Measurements from ENCODE around the gene AIFM3. TPM values are rescaled to one million over a fixed set of nuclear protein-coding genes. Genes with fewer than 3 reads are reported as not detected.
A peak's percentile ranks its signal among the peaks of the same experiment; 100 is the strongest.

Gene AIFM3
- total and polyA plus RNA-seq, 2 experiments from 2014 or later, result 0.65 TPM; not detected in 1

- peak; percentile 98 for DNase-seq
- Histone ChIP-seq H3K4me3 (peak overlapping the region; percentile 70), H3K79me2 (ENCODE audit: insufficient read depth) (no peaks in the 10 kb centered on the region), H3K27me3 (replicated peaks; ENCODE audit: insufficient read depth) (no peaks in the 10 kb centered on the region), H4K20me1 (ENCODE audit: insufficient read depth) (no peaks in the 10 kb centered on the region), H3K4me2 (ENCODE audit: unreplicated experiment) (peak overlapping the region; percentile 79), H3K9me2 (ENCODE audit: insufficient read depth) (no peaks in the 10 kb centered on the region), H3K27ac (peak overlapping the region; percentile 80), H3K9me3 (ENCODE audit: low read depth) (no peaks in the 10 kb centered on the region), H2AFZ (peak overlapping the region; percentile 80), H3F3A (ENCODE audit: insufficient read depth) (no peaks in the 10 kb centered on the region), H3K36me3 (ENCODE audit: low read depth) (no peaks in the 10 kb centered on the region), H3K4me1 (ENCODE audit: insufficient read depth) (peaks cover 19% of the 10 kb centered on the region), H3K9ac (peak overlapping the region; percentile 83)
- WGBS, 2 experiments (ENCODE audit: low coverage in 1 of 2, low lambda C conversion rate in 2 of 2, missing lambda C conversion rate in 2 of 2), result 1 to 2% methylated on average over 30 to 40 of the region's 40 CpGs
- no peak for TF ChIP-seq EZH2 (IDR thresholded peaks at IDR 0.05; ENCODE audit: insufficient read depth, poor library complexity, severe bottlenecking)
- TF ChIP-seq EZH2phosphoT487 (IDR thresholded peaks at IDR 0.05; ENCODE audit: insufficient read depth, low read depth), result no peak
- in situ Hi-C loops (cut with MboI), result no loop called here
Observed at GRCh38 chr22:21014202-21014725, 47.2 kb downstream of the AIFM3 start.

DNA sequence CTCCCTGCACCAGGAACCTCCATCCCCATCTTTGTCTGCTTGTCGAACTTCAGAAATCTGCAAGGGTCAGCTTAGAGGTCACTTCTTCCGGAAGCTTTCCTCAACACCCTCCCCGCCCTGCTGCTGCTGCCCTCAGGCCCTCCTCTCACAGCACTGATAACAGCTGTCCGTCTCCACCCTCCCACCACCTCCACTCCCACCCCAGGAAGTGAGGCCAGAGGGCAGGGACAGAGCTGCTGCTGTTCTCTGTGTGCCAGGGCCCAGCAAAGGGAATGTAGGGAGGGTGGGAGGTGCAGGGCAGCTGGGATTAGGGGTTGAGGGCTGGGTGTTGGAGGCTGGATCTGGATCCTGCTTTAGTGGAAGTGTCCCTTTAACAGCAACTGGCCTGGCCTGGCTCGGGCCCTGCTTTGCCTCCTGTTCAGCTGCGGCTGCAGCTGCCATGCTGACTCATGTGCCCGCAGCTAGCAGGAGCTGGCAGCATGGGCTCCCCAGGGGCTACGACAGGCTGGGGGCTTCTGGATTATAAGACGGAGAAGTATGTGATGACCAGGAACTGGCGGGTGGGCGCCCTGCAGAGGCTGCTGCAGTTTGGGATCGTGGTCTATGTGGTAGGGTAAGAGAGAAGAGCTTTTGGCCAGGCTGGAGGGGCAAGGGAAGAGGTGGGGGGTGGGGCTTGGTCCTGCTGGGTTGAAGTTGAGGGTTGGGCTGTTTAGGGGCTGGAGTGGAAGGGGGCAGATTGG, 47.8 kb downstream of the AIFM3 start, which contains the start of gene P2RX6:
P2RX6 (plus strand) TSS at position 440 of the 740 bp plus-strand sequence; CDS start at position 450, 10 bp downstream.
- H3K4me2 ChIP-seq (ENCODE audit: unreplicated experiment), result peak within 1 kb of the TSS; percentile 79
- peak within 1 kb of the TSS; percentile 80 for H2AFZ ChIP-seq
- peaks cover 19% of the 10 kb centered on the region for H3K4me1 ChIP-seq (ENCODE audit: insufficient read depth)
- H3K9ac ChIP-seq, result peak within 1 kb of the TSS; percentile 83
- no peaks in the 10 kb centered on the region for H3F3A ChIP-seq (ENCODE audit: insufficient read depth)
- no peaks in the 10 kb centered on the region for H3K79me2 ChIP-seq (ENCODE audit: insufficient read depth)
- H3K9me3 ChIP-seq (ENCODE audit: low read depth), result no peaks in the 10 kb centered on the region
- H3K36me3 ChIP-seq (ENCODE audit: low read depth), result no peaks in the 10 kb centered on the region
- 8 to 12% methylated on average over 9 to 12 of the region's 12 CpGs for WGBS, 2 experiments (ENCODE audit: low coverage in 1 of 2, low lambda C conversion rate in 2 of 2, missing lambda C conversion rate in 2 of 2)
- H3K27ac ChIP-seq, result peak within 1 kb of the TSS; percentile 80
- H3K4me3 ChIP-seq, result peak within 1 kb of the TSS; percentile 70
- DNase-seq, result peak; percentile 75
- in situ Hi-C loops (cut with MboI), result no loop called here
- H3K9me2 ChIP-seq (ENCODE audit: insufficient read depth), result no peaks in the 10 kb centered on the region
- TF ChIP-seq EZH2phosphoT487 (IDR thresholded peaks at IDR 0.05; ENCODE audit: insufficient read depth, low read depth) (no peak), EZH2 (IDR thresholded peaks at IDR 0.05; ENCODE audit: insufficient read depth, poor library complexity, severe bottlenecking) (no peak)
- H3K27me3 ChIP-seq (replicated peaks; ENCODE audit: insufficient read depth), result no peaks in the 10 kb centered on the region
- no peaks in the 10 kb centered on the region for H4K20me1 ChIP-seq (ENCODE audit: insufficient read depth)

DNA sequence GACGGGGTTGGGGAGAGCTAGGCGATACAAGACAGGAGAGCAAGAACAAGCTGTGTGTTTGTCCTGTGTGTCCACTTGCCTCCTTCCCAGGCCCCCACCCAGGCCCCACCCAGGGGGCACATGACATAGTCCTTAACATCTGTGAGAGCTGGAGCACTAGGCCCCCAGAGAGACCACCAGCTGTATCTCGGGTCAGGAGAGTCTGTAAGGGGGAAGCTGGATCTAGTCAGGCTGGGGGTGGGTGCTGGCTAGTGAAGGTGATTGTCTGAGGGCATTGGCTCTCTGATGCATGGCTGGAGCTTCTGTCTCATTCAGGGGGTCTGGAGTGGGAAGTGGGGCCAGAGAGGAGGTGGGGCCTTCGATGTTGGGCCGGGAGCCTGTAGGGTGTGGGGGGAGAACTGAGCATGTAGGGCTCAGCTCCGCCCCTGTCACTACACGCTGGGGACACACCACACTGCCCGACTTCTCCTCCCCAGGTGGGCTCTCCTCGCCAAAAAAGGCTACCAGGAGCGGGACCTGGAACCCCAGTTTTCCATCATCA, 48.5 kb downstream of the AIFM3 start:
- peak overlapping the region; percentile 83 for H3K9ac ChIP-seq

DNA sequence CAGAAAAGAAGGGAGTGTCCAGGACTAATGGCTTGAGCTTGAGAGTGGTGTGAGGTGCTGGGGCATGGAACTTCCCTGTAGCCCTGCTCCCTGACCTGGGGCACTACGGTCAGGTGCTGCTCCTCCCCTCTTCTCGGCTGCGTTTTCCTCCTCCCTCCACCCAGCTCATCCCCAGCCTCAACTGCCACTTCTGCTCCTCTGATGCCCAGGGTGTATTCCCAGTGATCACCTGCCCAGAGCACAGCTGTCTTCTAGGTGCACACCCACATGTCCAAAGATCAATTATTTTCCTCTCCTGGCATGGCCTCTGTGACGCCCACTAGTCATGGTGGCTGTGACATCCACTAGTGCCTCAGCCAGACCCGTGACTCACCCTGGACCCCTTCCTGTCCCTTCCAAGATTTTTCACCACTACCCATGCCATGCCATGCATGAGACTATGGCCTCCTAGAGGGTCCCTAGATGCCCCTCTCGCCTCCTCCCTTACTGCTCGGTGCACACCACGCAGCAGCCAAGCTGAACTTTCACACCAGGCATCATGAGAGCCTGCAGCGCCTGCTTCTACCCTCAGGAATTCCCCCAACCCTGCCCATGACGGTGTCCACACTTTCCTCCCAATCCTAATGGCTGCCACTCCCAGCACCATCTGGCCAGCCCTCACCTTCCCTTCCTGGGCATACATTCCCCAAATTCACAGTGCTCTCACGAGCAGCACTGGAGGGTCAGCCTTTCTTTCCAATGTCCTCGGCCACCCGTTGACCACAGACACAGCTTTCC, 49.8 kb downstream of the AIFM3 start:
- Histone ChIP-seq H3K27me3 (replicated peaks; ENCODE audit: insufficient read depth) (no peaks in the 10 kb centered on the region), H3K27ac (no peak overlapping the region), H4K20me1 (ENCODE audit: insufficient read depth) (no peaks in the 10 kb centered on the region), H3K4me2 (ENCODE audit: unreplicated experiment) (no peak overlapping the region), H3K9me3 (ENCODE audit: low read depth) (no peaks in the 10 kb centered on the region), H3F3A (ENCODE audit: insufficient read depth) (no peaks in the 10 kb centered on the region), H3K9ac (no peak overlapping the region), H3K36me3 (ENCODE audit: low read depth) (no peaks in the 10 kb centered on the region), H3K4me3 (no peak overlapping the region), H3K4me1 (ENCODE audit: insufficient read depth) (peaks cover 19% of the 10 kb centered on the region), H3K9me2 (ENCODE audit: insufficient read depth) (no peaks in the 10 kb centered on the region), H3K79me2 (ENCODE audit: insufficient read depth) (no peaks in the 10 kb centered on the region), H2AFZ (no peak overlapping the region)
- DNase-seq, result no peak
- in situ Hi-C loops (cut with MboI), result no loop called here
- 88 to 92% methylated on average over 13 of the region's 13 CpGs for WGBS, 2 experiments (ENCODE audit: low coverage in 1 of 2, low lambda C conversion rate in 2 of 2, missing lambda C conversion rate in 2 of 2)
- TF ChIP-seq EZH2phosphoT487 (IDR thresholded peaks at IDR 0.05; ENCODE audit: insufficient read depth, low read depth) (no peak), EZH2 (IDR thresholded peaks at IDR 0.05; ENCODE audit: insufficient read depth, poor library complexity, severe bottlenecking) (no peak)

More for the DNA sequence above, 48.5 kb downstream of the AIFM3 start:
- Histone ChIP-seq H3K27me3 (replicated peaks; ENCODE audit: insufficient read depth) (no peaks in the 10 kb centered on the region), H3K9me3 (ENCODE audit: low read depth) (no peaks in the 10 kb centered on the region), H3K4me2 (ENCODE audit: unreplicated experiment) (peak overlapping the region; percentile 79), H3F3A (ENCODE audit: insufficient read depth) (no peaks in the 10 kb centered on the region), H4K20me1 (ENCODE audit: insufficient read depth) (no peaks in the 10 kb centered on the region), H3K4me3 (peak overlapping the region; percentile 70), H3K27ac (peak overlapping the region; percentile 80; the same call in 1 of the 2 replicates), H3K4me1 (ENCODE audit: insufficient read depth) (peaks cover 19% of the 10 kb centered on the region), H2AFZ (no peak overlapping the region), H3K79me2 (ENCODE audit: insufficient read depth) (no peaks in the 10 kb centered on the region), H3K9me2 (ENCODE audit: insufficient read depth) (no peaks in the 10 kb centered on the region), H3K36me3 (ENCODE audit: low read depth) (no peaks in the 10 kb centered on the region)
- in situ Hi-C loops (cut with MboI), result no loop called here
- 42 to 54% methylated on average over 8 to 10 of the region's 10 CpGs for WGBS, 2 experiments (ENCODE audit: low coverage in 1 of 2, low lambda C conversion rate in 2 of 2, missing lambda C conversion rate in 2 of 2)
- TF ChIP-seq EZH2phosphoT487 (IDR thresholded peaks at IDR 0.05; ENCODE audit: insufficient read depth, low read depth), result no peak
- DNase-seq, result no peak

Measured in GM23248 (cell line).